Measurements from ENCODE around the gene SBF2. TPM values are rescaled to one million over a fixed set of nuclear protein-coding genes. Genes with fewer than 3 reads are reported as not detected.

SBF2 gene
- total and polyA plus RNA-seq, 2 of the 13 experiments (the other 11 are each of a cell fraction or from before 2014, with no cell fraction given): 24.0 to 45.8 TPM

GRCh38 chr11:9771071-9771511, 522.9 kb downstream of the SBF2 start:
- TF ChIP-seq CBFB (CRISPR knock-in tag; IDR thresholded peaks at IDR 0.05) (no peak), PAF1 (CRISPR knock-in tag; IDR thresholded peaks at IDR 0.05) (no peak), ZSCAN12 (CRISPR knock-in tag; IDR thresholded peaks at IDR 0.05) (no peak), ZNF768 (CRISPR knock-in tag; IDR thresholded peaks at IDR 0.05) (no peak), CEBPG (CRISPR knock-in tag; IDR thresholded peaks at IDR 0.05) (no peak), NFYB (CRISPR knock-in tag; IDR thresholded peaks at IDR 0.05) (no peak), SSRP1 (CRISPR knock-in tag; IDR thresholded peaks at IDR 0.05) (no peak), ZNF839 (CRISPR knock-in tag; IDR thresholded peaks at IDR 0.05; ENCODE audit: borderline replicate concordance) (no peak), ZNF720 (CRISPR knock-in tag; IDR thresholded peaks at IDR 0.05) (no peak), THRA (CRISPR knock-in tag; IDR thresholded peaks at IDR 0.05; ENCODE audit: borderline replicate concordance) (no peak), TRIM24 (CRISPR knock-in tag; IDR thresholded peaks at IDR 0.05) (no peak)
- no peaks in the 10 kb centered on the region for H4K20me1 ChIP-seq (ENCODE audit: insufficient read depth, low read length)
- no peak for FAIRE-seq
- DNase-seq (ENCODE audit: low spot score): no peak
- ATAC-seq: no peak
- 100% methylated on average over 1 of the region's 1 CpG for whole genome bisulfite sequencing (ENCODE audit: low lambda C conversion rate)
- ChIA-PET CTCF (ENCODE audit: low intra/inter-chr PET ratio, low total read pairs) (no interaction called here), POLR2A (no interaction called here)
- peaks cover 9% of the 10 kb centered on the region for H3K4me1 ChIP-seq (ENCODE audit: insufficient read depth, low read length)
- H2AFZ ChIP-seq (ENCODE audit: low read length): no peak overlapping the region
- intact Hi-C loops (cut with micrococcal nuclease; ENCODE audit: unreplicated experiment) (no loop called here), in situ Hi-C loops (cut with HindIII; ENCODE audit: extremely low pct_ligation_motif_present, low pct_unique_long_range_greater_than_20kb) (no loop called here)
- H3K9me3 ChIP-seq (ENCODE audit: low read length): no peaks in the 10 kb centered on the region
- no TSS peak for BruUV-seq (replicated peaks)
- H3K27ac ChIP-seq (ENCODE audit: extremely low read length, insufficient read depth, low read length): no peak overlapping the region
- no peak overlapping the region for H3K9ac ChIP-seq (ENCODE audit: insufficient read depth, low read depth, low read length)
- H3K4me3 ChIP-seq (replicated peaks in 1 of 3; ENCODE audit: insufficient read depth in 1 of 3, low read depth in 2 of 3, low read length in 3 of 3): no peak overlapping the region
- no peaks in the 10 kb centered on the region; a peak in 1 of 5 replicates for H3K36me3 ChIP-seq (replicated peaks in 1 of 2; ENCODE audit: control insufficient read depth in 1 of 2, insufficient read depth in 2 of 2, low read length in 2 of 2)
- peaks cover 13% of the 10 kb centered on the region for H3K79me2 ChIP-seq (ENCODE audit: insufficient read depth, low read length)
- no peak overlapping the region for H3K4me2 ChIP-seq (ENCODE audit: low read depth, low read length)
- no peaks in the 10 kb centered on the region for H3K27me3 ChIP-seq (ENCODE audit: control insufficient read depth in 1 of 2, insufficient read depth in 2 of 2, low read length in 2 of 2)
